Neural progenitor cell (in vitro differentiated cells): ENCODE results near the gene FAM50B.

Source experiments
- CTCF ChIP-seq: fragments of 200-600 bp; sonication (generic); IDR thresholded peaks from 2 replicates; pipeline ENCODE4 v1.5.1; 2017; ENCODE audit warnings: antibody characterized with exemption, mild to moderate bottlenecking
- EZH2 ChIP-seq: fragments of 200-600 bp; sonication (generic); IDR thresholded peaks from 2 replicates; pipeline ENCODE4 v1.6.1; 2017; ENCODE audit warnings: antibody characterized with exemption, mild to moderate bottlenecking, moderate library complexity

GRCh38 chr6:3850451-3851203, 1.5 kb downstream of the FAM50B start:
- TF ChIP-seq CTCF, result no peak
- no peak for TF ChIP-seq EZH2
